Choroid plexus epithelial cell (primary cell): ENCODE results near the gene PHACTR1.

Source experiments
- DNase-seq: peaks from one replicate; pipeline ENCODE4 v3.0.0-alpha.2; 2010; ENCODE audit warnings: low read depth
- H3K4me3 ChIP-seq: 2 replicates; pipeline ENCODE4 v1.5.1; 2011; ENCODE audit warnings: low read depth, mild to moderate bottlenecking, control low read depth, low read length, moderate library complexity
- CTCF ChIP-seq: conservative IDR thresholded peaks from 2 replicates; pipeline ENCODE4 v1.5.1; 2011; ENCODE audit warnings: low read depth, mild to moderate bottlenecking, control low read depth, inconsistent platforms, low read length, moderate library complexity

The PHACTR1 gene

GRCh38 chr6:12909833-12910232 is 193.3 kb downstream of the PHACTR1 start:
- H3K4me3 ChIP-seq: no peak overlapping the region
- TF ChIP-seq CTCF: no peak
- no peak for DNase-seq

DNA sequence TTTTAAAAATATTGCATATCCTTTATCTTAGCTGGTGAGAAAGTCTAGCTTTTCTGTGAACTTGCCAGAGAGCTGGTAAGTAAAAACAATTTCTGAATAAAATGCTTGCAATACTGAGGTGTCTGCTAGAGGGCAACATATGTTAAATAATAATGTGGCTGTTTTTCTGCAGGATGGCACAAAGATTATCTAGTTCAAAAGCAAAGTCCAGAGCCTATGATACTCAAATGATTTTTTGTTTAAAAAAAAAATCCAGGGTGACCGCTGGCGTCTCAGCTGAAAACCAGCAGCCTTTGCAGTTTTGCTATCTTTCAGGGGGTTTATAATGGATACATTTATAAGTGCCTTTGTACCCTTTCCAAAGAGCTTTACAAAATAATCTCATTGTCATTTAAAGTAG is 194.9 kb downstream of the PHACTR1 start:
- DNase-seq: peak; percentile 66
- H3K4me3 ChIP-seq: no peak overlapping the region
- TF ChIP-seq CTCF: peak; percentile 52

DNA sequence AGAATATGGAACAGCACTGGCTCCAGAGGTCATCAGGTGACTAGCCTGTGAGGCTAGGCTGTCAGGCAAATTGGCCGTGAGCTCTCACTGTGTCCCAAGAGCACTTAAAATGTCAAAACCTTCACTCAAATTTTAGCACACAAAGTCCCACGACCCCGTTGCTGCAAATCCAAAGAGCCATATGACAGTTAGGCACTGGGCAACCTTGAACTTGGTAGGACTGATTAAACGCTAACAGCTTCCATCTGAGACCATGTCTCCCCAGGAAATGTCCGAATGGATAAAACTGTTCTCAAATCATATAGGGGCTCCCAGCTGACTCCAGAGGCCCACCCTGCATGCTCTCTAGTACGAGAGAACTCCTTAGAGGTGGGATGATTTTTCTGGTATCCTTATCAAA is 196.6 kb downstream of the PHACTR1 start:
- no peak for DNase-seq
- no peak for TF ChIP-seq CTCF
- no peak overlapping the region for H3K4me3 ChIP-seq

DNA sequence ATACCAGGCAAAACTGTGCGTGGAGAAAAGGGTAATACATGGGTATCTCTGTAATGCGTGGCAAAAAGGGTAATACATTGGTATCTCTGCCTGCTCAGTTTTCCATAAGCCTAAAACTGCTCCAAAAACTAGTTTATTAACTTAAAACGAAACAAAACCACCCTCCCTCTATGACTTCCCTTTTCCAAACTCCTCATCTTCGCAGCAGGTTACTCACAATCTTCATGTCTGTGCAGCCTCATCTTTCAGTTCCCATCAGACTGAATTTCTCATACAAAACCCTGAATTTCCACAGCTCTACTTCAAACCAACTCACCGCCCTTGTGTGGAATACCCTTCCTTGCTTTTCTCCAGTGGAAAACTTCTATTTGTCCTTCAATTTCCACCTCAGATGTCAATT is 199.4 kb downstream of the PHACTR1 start:
- no peak for DNase-seq
- H3K4me3 ChIP-seq: no peak overlapping the region
- TF ChIP-seq CTCF: no peak

DNA sequence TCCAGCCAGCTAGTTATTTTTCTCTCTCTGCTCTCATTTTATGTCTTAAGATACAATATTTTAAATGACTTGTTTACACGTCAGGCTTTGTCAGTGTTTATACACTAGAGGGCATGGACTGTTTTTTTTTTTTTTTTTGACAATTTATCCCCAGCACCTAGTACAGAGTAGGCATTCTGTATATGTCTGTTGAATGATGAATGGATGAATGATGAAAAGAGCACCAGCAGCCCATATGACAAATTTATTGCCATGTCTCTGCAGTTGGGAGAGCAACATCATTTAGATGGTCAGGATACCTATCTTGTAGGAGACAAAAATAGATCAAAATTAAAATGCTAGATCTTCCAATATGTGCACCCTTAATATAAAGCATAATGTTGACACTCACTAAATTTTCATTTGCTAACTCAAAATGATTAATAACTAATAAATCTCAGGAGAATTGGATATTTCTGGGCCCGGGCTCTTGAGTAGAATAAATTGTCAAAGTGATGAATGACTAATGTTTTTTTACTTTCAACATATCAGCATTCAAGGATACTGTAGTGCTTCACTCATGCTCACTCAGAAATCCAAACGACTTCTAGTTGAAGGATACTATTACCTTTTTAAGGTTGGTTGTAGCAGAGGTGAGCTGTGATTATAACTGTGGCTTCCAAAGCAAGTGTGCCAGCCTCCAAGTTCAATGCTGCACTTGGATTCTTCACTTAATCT is 200.0 kb downstream of the PHACTR1 start:
- TF ChIP-seq CTCF: no peak
- no peak for DNase-seq
- H3K4me3 ChIP-seq: no peak overlapping the region

- TF ChIP-seq CTCF: no peak
Observed at GRCh38 chr6:12921467-12921866, 204.9 kb downstream of the PHACTR1 start.

GRCh38 chr6:12923644-12924235 is 207.2 kb downstream of the PHACTR1 start:
- no peak for TF ChIP-seq CTCF
- no peak for DNase-seq
- no peak overlapping the region for H3K4me3 ChIP-seq

More at GRCh38 chr6:12921467-12921866, 204.9 kb downstream of the PHACTR1 start:
- DNase-seq: no peak
- H3K4me3 ChIP-seq: no peak overlapping the region
